K562 (cell line): Measurements from ENCODE around the gene PBX1.

Experiments
- LEF1 ChIP-seq: fragments of 450-650 bp; IDR thresholded peaks from 2 replicates; pipeline ENCODE4 v1.6.1; 2016; ENCODE audit warnings: mild to moderate bottlenecking
- POLR2A ChIP-seq: fragments of 450-650 bp; conservative IDR thresholded peaks from 2 replicates; pipeline ENCODE4 v1.6.1; 2016
- REST ChIP-seq, 2 experiments: fragments of 450-650 bp; formaldehyde crosslinking in 1 of 2; IDR thresholded peaks; 2 replicates each; pipeline versions ENCODE4 v1.4.0 to v1.6.1; 2014 to 2020; ENCODE audit warnings: mild to moderate bottlenecking in 2 of 2, borderline replicate concordance in 1 of 2, low read depth in 1 of 2
- SMARCB1 ChIP-seq: IDR thresholded peaks from 2 replicates; pipeline ENCODE4 v1.6.1; 2011; ENCODE audit warnings: improper control_type of control experiment, low read depth; ENCODE audit not compliant: insufficient read length
- SP2 ChIP-seq: IDR thresholded peaks from 2 replicates; pipeline ENCODE4 v1.6.1; 2011; ENCODE audit warnings: mild to moderate bottlenecking, low read depth, low read length, moderate library complexity; ENCODE audit not compliant: poor library complexity, severe bottlenecking; ENCODE audit errors: extremely low read depth
- SRSF9 ChIP-seq: fragments of 200-400 bp; formaldehyde crosslinking; IDR thresholded peaks from 2 replicates; pipeline ENCODE4 v1.6.1; 2017; ENCODE audit warnings: low read depth, low read length, borderline replicate concordance
- TGIF2 ChIP-seq: sonication (generic); formaldehyde crosslinking; IDR thresholded peaks from 2 replicates; pipeline ENCODE4 v1.8.1; 2022; ENCODE audit warnings: mild to moderate bottlenecking, missing genetic modification reagents, moderate library complexity
- ZKSCAN8 ChIP-seq: fragments of 200-800 bp; sonication (Bioruptor generic); IDR thresholded peaks from 2 replicates; pipeline ENCODE4 v1.6.1; 2016; ENCODE audit warnings: missing genetic modification characterization, missing compliant biosample characterization
- ZNF253 ChIP-seq: fragments of 250-450 bp; sonication (Bioruptor Pico); conservative IDR thresholded peaks from 2 replicates; pipeline ENCODE4 v1.6.1; 2021; ENCODE audit warnings: mild to moderate bottlenecking

- TF ChIP-seq ZKSCAN8 (CRISPR knock-in tag) (no peak), LEF1 (no peak), SMARCB1 (no peak), POLR2A (no peak), SP2 (no peak), REST (IDR thresholded peaks at IDR 0.05; ENCODE audit: borderline replicate concordance) (no peak), REST (CRISPR knock-in tag; IDR thresholded peaks at IDR 0.05; ENCODE audit: low read depth) (no peak), SRSF9 (no peak), ZNF253 (CRISPR knock-in tag) (no peak), TGIF2 (CRISPR knock-in tag) (no peak)
Measured at GRCh38 chr1:164857439-164857838, 298.5 kb downstream of the PBX1 start.
